MCF 10A (cell line): Measurements from ENCODE around the gene CALHM1. TPM values are rescaled to one million over a fixed set of nuclear protein-coding genes. Genes with fewer than 3 reads are reported as not detected.
A peak's percentile ranks its signal among the peaks of the same experiment; 100 is the strongest.

ENCODE experiments used
- BruUV-seq: library from RNA; stranded (reverse); fragments of 400-500 nt; replicated peaks from 2 replicates; lab custom pipeline; 2021; lab: Mats Ljungman, UMichigan
- CTCF ChIA-PET: fragments of 300-600 bp; sonication (Branson Sonifier 250); formaldehyde crosslinking; extraction: SDS; loops from one replicate; lab custom pipeline; 2021; ENCODE audit warnings: antibody characterized with exemption, inconsistent platforms; lab: Yijun Ruan, JAX
- POLR2A ChIA-PET: fragments of 300-600, 350-650 bp; sonication (Branson Sonifier 250); formaldehyde crosslinking; extraction: SDS; loops from one replicate; lab custom pipeline; 2020; ENCODE audit warnings: antibody characterized with exemption, inconsistent platforms; lab: Yijun Ruan, JAX
- DNase-seq: peaks from one replicate; pipeline ENCODE4 v3.0.0-alpha.2; 2018; ENCODE audit not compliant: unreplicated experiment
- H3K27ac Mint-ChIP-seq: one replicate; pipeline ENCODE4 v1.8.0; 2022; ENCODE audit warnings: mild to moderate bottlenecking, low read depth, mixed read lengths; ENCODE audit not compliant: unreplicated experiment
- H3K27me3 Mint-ChIP-seq: one replicate; pipeline ENCODE4 v1.8.0; 2022; ENCODE audit warnings: mixed read lengths; ENCODE audit not compliant: insufficient read depth, unreplicated experiment
- H3K36me3 Mint-ChIP-seq: one replicate; pipeline ENCODE4 v1.8.0; 2022; ENCODE audit warnings: mild to moderate bottlenecking, moderate library complexity, mixed read lengths; ENCODE audit not compliant: insufficient read depth, unreplicated experiment
- H3K4me1 Mint-ChIP-seq: one replicate; pipeline ENCODE4 v1.8.0; 2022; ENCODE audit warnings: mixed read lengths; ENCODE audit not compliant: insufficient read depth, unreplicated experiment
- H3K4me3 Mint-ChIP-seq: one replicate; pipeline ENCODE4 v1.8.0; 2022; ENCODE audit warnings: mild to moderate bottlenecking, moderate library complexity, mixed read lengths; ENCODE audit not compliant: unreplicated experiment
- H3K9me3 Mint-ChIP-seq: one replicate; pipeline ENCODE4 v1.8.0; 2022; ENCODE audit warnings: mixed read lengths; ENCODE audit not compliant: unreplicated experiment
- intact Hi-C: fragments of 100-400 bp; cut with micrococcal nuclease; formaldehyde crosslinking; loops from 2 replicates; pipeline ENCODE4 v1.14.1; 2022
- total RNA-seq: library from RNA; stranded (reverse); gene quantifications from 2 replicates; pipeline ENCODE4 v1.2.3, GENCODE V29; 2022
- TF ChIP-seq, protein P1 (sequence below): fragments of 200-600 bp; IDR thresholded peaks from one replicate; pipeline ENCODE4 v1.8.0; 2022; ENCODE audit warnings: antibody characterized with exemption, mild to moderate bottlenecking; ENCODE audit not compliant: unreplicated experiment

CALHM1 gene
- total RNA-seq, 1 experiment from 2014 or later: not detected

DNA sequence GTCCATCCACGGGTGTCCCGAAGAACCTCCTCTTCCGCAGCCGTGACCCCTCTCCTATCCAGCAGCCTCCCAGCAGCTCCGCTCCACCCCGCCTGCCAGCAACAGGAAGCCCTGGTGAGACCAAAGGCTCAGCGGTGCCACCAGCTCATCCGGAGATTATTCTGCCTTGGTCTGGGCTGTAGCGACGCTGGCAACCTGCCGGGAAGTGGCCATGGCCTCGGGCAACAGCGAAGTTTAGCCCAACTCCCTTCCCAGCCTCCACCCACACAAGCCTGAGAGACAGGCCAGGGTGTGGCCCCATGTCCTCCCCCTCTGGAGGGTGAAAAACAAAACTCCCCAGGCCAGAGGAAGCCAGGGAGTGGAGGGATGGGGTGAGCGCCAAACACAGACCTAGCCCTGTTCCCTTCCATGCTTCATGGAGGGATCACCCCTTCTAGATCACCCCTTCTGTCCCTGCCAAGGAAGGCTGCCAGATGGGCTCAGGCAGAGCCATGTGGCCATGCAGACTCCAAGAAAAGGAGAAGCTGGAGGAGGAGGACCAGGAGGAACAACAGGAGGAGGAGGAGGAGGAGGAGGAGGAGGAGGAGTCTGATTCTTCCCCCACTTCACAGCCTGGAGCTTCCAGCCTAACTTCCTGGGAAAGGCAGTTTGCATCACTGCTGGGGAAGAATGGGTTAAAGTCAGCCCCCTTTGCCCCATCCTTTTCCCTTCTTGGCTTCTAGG is 7.4 kb downstream of the CALHM1 start:
- Mint-ChIP-seq H3K4me1 (peaks cover 25% of the 10 kb centered on the region), H3K27ac (peak overlapping the region; percentile 61), H3K4me3 (peak overlapping the region; percentile 77), H3K36me3 (peaks cover 33% of the 10 kb centered on the region), H3K27me3 (no peaks in the 10 kb centered on the region), H3K9me3 (no peaks in the 10 kb centered on the region)
- TF ChIP-seq, protein P1, sequence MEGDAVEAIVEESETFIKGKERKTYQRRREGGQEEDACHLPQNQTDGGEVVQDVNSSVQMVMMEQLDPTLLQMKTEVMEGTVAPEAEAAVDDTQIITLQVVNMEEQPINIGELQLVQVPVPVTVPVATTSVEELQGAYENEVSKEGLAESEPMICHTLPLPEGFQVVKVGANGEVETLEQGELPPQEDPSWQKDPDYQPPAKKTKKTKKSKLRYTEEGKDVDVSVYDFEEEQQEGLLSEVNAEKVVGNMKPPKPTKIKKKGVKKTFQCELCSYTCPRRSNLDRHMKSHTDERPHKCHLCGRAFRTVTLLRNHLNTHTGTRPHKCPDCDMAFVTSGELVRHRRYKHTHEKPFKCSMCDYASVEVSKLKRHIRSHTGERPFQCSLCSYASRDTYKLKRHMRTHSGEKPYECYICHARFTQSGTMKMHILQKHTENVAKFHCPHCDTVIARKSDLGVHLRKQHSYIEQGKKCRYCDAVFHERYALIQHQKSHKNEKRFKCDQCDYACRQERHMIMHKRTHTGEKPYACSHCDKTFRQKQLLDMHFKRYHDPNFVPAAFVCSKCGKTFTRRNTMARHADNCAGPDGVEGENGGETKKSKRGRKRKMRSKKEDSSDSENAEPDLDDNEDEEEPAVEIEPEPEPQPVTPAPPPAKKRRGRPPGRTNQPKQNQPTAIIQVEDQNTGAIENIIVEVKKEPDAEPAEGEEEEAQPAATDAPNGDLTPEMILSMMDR: no peak
- POLR2A ChIA-PET: interaction anchor here (0.8 to 1.5 kb wide), 2 partner anchors 28 to 35 kb away, joined by 3 to 7 read pairs; no protein-coding TSS in a partner anchor
- peak; percentile 85 for DNase-seq
- intact Hi-C loops: no loop called here
- CTCF ChIA-PET: interaction anchor here (0.5 to 1.8 kb wide), 3 partner anchors 10 to 58 kb away, joined by 3 to 5 read pairs (median 3); no protein-coding TSS in a partner anchor
- BruUV-seq: no TSS peak

DNA sequence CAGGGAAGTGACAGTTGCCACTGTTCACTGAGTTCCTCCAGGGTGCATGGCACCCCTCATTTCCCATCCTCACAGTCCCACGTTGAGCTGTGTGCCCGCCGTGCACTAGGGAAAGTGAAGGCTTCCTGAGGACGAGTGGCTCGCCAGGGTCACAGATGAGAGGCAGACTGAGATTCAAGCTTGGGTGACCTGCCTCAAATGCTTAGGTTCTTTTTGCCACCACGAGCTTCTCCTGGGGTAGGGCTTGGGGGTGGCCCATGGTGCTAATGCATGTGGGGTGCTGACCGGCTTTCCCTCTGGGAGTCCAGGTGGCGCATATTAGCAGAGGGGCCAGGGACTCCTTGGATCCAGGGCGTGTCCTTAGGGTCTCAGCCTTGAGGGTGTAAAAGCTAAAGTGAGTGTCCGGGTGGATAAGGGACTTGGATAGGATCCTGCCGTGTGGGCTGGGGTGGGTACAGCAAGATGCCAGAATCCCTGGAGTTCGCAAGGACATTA is 8.5 kb downstream of the CALHM1 start:
- BruUV-seq: no TSS peak
- CTCF ChIA-PET: interaction anchor here (1.8 kb wide), 1 partner anchor 36 kb away, joined by 5 read pairs; no protein-coding TSS in a partner anchor
- Mint-ChIP-seq H3K4me3 (peak overlapping the region; percentile 77), H3K9me3 (no peaks in the 10 kb centered on the region), H3K36me3 (peaks cover 43% of the 10 kb centered on the region), H3K27ac (peak overlapping the region; percentile 61), H3K4me1 (peaks cover 25% of the 10 kb centered on the region), H3K27me3 (no peaks in the 10 kb centered on the region)
- TF ChIP-seq, protein P1: no peak
- intact Hi-C loops: no loop called here
- no peak for DNase-seq
- POLR2A ChIA-PET: no interaction called here

DNA sequence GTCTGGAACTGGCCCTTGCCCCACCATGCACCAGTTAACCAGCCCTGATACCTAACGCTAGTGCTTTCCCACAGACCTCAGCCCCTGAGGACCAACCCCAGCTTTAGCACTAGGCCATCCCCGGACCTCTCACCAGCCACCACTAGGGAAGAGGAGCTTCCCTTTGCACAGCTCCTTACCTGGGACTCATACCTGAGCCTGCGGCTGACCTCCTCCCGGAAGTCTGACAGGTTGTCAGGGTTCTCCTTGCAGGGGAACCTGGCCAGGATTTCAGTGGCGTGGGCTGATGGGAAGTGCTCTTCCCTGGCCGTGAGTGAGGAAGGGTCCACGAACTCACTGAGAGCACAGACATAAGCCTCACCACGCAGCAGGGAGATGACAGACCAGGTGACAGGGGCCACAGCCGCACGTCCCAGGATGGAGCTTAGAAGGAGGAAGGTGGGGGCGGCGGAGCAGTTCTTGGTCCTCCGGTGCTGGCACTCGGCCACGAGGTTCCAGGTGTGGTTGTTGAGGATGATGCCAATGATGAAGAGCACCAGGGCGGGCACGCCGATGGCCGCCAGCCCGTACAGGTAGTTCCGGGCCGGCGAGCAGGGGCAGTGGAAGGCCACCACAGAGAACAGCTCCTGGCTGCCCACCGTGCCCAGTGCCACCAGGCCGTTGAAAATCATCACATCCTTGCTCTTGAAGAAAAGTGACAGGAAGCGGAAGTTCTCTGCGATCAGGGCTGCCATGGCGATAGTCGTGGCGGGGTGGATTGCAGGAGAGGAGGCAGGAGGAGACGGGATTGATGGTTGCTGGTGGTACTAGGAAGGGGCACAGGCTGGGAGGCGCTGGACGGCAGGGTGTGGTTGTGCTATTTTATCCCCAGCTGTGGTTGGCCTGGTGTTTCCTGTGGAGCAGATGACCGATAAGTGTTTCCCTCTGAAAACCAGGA is 9.2 kb downstream of the CALHM1 start:
- BruUV-seq: no TSS peak
- intact Hi-C loops: loop anchor here (5.0 kb wide), 1 partner anchor 33 kb away; no protein-coding TSS in a partner anchor
- ChIA-PET POLR2A (interaction anchor here (0.7 kb wide), 1 partner anchor 16 kb away, joined by 3 read pairs; no protein-coding TSS in a partner anchor), CTCF (interaction anchor here (0.6 to 1.8 kb wide), 5 partner anchors 32 to 286 kb away, joined by 3 to 5 read pairs (median 3); no protein-coding TSS in a partner anchor)
- TF ChIP-seq, protein P1: no peak
- no peak overlapping the region for H3K4me3 Mint-ChIP-seq
- H3K9me3 Mint-ChIP-seq: no peaks in the 10 kb centered on the region
- H3K36me3 Mint-ChIP-seq: peaks cover 51% of the 10 kb centered on the region
- peaks cover 25% of the 10 kb centered on the region for H3K4me1 Mint-ChIP-seq
- no peak for DNase-seq
- H3K27me3 Mint-ChIP-seq: no peaks in the 10 kb centered on the region
- peak overlapping the region; percentile 5 for H3K27ac Mint-ChIP-seq
